COLO668 (cell line): ENCODE data around the gene MRPL27.

Experiments
- DNase-seq: peaks from one replicate; lab custom pipeline; 2025; ENCODE audit not compliant: unreplicated experiment; lab: John Stamatoyannopoulos, UW

Gene MRPL27

DNA sequence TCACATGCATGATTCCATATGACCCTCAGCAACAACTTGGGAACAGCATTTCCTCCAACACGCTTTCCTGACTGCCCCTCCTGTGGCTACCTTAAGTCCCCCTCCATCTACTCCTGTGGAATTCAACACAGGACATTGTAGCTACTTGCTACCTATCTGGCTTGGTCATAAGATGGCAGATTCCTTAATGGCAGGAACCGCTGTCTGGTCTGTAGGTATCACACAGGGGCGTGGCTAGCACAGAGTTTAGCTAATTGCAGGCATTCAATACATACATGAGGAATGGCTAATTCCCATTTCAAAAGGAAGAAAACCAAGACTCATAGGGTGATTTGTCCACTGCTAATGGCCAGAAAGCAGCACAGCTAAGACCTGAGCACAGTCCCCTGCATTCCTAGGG lies 15.7 kb upstream of the MRPL27 start:
- DNase-seq = no peak

GRCh38 chr17:50386510-50386909 lies 13.5 kb upstream of the MRPL27 start:
- DNase-seq = no peak

- DNase-seq = no peak
Observed at GRCh38 chr17:50382931-50383330, 9.9 kb upstream of the MRPL27 start.

GRCh38 chr17:50381920-50382319 lies 8.9 kb upstream of the MRPL27 start:
- no peak for DNase-seq

GRCh38 chr17:50381260-50381815 lies 8.4 kb upstream of the MRPL27 start:
- no peak for DNase-seq

DNA sequence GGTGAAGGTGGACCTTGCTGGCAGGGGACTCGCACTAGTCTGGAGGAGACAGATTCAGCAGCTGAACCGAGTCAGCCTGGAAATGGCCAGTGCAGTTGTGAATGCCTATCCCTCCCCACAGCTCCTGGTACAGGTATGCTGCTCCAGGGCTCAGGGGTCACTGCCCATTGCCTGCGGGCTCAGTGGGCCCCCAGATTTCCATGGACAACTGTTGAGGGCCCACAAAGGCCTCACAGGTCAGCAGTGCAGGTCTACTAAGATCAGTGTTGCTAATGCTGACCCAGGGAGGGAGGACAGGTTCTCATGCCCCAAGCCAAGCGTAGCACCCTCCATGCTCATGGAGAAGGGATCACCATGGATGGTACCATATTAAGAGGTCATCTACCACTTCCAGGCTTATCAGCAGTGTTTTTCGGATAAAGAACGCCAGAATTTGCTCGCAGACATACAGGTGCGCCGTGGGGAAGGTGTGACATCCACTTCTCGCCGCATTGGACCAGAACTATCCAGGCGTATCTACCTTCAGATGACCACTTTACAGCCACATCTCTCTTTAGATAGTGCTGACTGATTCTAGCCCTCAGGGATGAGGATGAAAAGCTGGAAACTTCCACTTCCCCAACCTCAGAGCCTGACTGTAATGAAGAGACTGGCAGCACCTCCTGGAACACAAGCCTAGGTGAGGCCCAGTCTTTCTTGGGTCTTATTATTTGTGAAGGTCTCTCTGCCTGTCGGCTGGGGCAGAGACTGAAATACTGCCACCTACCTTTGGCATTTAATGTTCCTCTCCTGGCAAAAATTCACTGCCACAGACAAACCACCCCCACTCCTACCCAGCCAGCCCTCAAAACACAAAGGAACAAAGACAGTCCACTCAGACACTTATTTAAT lies 7.6 kb upstream of the MRPL27 start:
- DNase-seq = no peak

DNA sequence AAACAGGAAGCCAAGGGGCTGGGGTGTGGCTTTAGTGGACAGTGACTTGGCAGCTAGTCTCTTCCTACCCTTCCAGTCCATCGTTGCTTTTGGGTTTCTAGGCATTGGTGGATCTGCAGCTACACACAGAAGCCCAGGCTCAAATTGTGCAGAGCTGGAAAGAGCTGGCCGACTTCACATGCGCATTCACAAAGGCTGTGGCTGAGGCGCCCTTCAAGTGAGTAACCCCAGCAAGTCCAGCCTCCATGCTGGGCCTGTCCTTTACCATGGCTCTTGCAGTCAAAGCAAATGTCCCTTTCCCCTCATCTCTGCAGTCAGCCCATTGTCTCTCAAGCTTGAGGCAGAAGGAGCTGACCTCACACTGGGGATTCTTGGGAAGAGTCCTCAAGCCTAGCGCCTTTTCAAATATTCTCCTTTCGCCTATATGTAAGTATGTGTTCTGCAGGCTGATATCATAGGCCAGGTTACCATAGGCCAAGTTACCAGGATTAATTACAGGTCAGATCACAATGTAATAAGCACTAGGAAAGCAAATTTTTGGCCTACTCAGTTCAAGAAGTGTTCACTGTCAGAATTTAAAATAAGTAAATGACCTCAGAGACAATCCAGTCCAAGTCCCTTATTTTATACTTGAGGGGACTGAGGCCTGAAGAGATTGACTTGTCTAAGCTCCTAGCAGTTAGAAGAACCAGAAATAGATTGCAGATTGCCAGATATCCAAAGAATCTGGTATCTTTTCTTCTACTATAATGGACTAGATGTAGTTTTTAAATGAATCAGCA lies 6.6 kb upstream of the MRPL27 start:
- DNase-seq = no peak

DNA sequence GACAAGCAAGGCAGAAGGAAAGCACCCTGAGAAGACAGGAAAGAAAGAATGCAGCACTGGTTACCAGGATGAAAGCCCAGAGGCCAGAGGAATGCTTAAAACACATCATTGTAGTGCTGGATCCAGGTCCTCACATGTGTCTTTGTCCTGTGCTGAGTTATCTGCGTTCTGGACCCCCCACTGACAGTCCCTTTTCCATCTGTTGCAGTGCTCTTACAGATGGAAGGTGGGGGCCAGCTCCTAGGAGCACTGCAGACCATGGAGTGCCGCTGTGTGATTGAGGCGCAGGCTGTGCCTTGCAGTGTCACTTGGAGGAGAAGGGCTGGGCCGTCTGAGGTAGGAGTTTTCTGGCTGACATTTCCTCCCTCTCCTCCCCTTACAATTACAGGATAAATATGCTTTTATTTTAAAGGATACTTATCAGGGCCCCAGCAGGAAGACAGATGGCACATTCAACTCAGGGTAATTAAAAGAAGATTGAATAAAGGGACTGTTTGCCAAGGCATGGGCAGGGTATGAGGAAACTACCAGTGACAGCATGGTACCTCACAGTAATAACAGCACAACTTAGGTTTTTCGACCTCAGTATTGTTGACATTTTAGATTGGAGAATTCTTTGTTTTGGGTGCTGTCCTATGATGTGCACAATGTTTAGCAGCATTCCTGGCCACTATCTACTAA lies 3.0 kb upstream of the MRPL27 start:
- no peak for DNase-seq

- no peak for DNase-seq
Observed at GRCh38 chr17:50373705-50374104, 721 bp upstream of the MRPL27 start.

- no peak for DNase-seq
Observed at GRCh38 chr17:50372222-50372757, 694 bp downstream of the MRPL27 start.

- DNase-seq = no peak
Observed at GRCh38 chr17:50371526-50371925, 1.5 kb downstream of the MRPL27 start.

GRCh38 chr17:50370052-50370451 lies 2.9 kb downstream of the MRPL27 start:
- no peak for DNase-seq

GRCh38 chr17:50367401-50367800 lies 5.6 kb downstream of the MRPL27 start:
- DNase-seq = no peak

DNA sequence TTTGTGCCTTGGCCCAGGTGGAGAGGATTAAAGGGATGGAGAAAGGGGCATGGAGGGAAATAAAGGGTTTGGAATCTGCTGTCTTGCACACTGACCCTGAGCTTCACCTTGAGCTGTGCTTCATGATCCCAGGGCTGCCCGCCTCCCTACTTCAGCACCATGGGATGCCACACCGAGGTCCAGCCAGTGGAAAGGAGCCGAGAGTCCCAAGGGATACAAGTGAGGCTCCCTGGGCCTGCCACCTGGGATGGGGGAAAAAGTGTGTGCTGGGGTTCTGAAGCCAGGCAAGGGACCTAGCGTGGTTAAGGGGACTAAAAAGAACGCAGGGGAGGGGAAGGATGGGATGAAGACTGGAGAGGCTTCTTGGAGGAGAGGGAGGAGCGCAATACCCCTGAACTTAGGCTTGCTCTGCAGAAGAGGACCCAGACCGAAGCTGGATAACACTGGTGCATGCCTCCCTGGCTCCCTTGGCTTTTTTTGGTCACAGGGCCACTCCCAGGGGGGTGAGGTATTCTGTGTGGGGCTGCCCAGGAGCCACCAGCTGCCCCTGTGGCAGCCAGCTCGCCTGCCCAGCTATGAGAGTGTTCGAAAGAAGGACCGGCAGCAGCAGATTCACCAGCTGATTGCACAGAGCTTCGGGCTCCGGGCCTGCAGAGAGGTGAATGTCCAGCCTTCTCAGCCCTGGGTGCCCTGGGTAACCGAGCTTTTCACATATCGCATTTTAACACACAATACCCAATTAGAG lies 7.2 kb downstream of the MRPL27 start:
- DNase-seq = no peak

DNA sequence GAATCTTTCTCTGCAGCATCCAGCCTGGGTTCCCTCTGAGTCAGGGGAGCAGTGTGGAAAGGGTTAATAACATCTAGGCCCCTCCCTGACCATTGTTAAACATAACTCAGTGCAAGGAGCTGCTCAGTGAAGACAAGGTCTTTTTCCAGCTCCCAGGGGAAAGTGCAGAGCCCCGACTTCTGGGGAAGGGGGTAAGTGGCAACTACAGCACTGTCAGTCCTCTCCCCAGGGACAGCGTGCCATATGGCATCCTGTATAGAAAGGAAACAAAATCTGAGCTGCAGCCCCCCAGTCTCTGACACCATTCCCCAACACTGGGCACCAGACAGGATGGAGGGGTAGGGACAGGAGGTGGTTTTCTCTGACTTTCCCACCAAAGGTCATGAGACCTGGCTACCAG lies 7.8 kb downstream of the MRPL27 start:
- no peak for DNase-seq

- DNase-seq = no peak
Observed at GRCh38 chr17:50364715-50365114, 8.3 kb downstream of the MRPL27 start.

- DNase-seq = no peak
Observed at GRCh38 chr17:50364061-50364458, 8.9 kb downstream of the MRPL27 start.

GRCh38 chr17:50363217-50364060 lies 9.5 kb downstream of the MRPL27 start:
- no peak for DNase-seq

GRCh38 chr17:50362661-50363060 lies 10.3 kb downstream of the MRPL27 start:
- DNase-seq = no peak
